Stimulated activated CD8-positive, alpha-beta memory T cell treated with anti-CD3 and anti-CD28 coated beads, Interleukin-2, amount 100 ng/mL, for 1 hour (primary cell): ENCODE results near the gene BRAT1.
"Not testable (repeated sequence)": the region's sequence is repeated elsewhere in the genome, so short reads cannot be mapped to it uniquely, and the experiment has no call there.

Experiments used
- DNase-seq, 2 donors: peaks; one replicate each; pipeline ENCODE4 v3.0.0-alpha.2; 2020; ENCODE audit warnings: low read depth in 2 of 2

The BRAT1 gene

GRCh38 chr7:2537981-2538851 is 17.1 kb downstream of the BRAT1 start:
- DNase-seq, result no peak

DNA sequence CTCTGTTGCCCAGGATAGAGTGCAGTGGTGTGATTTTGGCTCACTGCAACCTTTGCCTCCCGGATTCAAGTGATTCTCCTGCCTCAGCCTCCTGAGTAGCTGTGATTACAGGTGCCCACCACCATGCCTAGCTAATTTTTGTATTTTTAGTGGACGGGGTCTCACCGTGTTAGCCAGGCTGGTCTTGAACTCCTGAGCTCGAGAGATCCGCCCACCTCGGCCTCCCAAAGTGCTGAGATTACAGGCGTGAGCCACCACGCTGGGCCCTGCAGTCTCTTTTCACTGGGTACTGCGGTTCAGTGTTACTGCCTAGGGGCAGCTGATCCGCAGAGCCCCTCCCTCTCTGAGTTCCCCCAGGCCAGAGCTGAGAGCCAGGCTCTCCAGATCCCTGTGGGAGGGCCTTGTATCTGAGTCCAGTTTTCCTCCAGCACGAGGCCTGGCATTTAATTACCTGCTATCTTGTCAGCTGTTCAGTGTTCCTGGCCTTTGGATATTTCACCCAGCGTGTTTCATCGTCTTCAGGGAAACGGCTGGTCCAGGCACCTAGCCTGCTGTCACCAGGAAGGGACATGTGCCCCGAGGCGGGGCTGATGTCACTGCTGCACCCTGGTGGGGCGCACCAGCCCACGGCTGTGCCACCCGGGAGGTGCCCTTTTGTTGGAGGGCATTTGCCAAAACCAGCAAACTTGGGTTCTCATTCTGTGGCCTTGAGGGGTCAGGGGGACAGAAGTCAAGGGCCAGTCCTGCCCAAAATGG is 19.3 kb downstream of the BRAT1 start:
- not testable (repeated sequence) for DNase-seq

DNA sequence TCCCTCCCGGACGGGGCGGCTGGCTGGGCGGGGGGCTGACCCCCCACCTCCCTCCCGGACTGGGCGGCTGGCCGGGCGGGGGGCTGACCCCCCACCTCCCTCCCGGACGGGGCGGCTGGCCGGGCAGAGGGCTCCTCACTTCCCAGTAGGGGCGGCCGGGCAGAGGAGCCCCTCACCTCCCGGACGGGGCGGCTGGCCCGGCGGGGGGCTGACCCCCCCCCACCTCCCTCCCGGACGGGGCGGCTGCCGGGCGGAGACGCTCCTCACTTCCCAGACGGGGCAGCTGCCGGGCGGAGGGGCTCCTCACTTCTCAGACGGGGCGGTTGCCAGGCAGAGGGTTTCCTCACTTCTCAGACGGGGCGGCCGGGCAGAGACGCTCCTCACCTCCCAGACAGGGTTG is 21.1 kb downstream of the BRAT1 start:
- DNase-seq, result not testable (repeated sequence)

GRCh38 chr7:2533566-2533965 is 21.8 kb downstream of the BRAT1 start:
- DNase-seq, result not testable (repeated sequence)

- not testable (repeated sequence) for DNase-seq
Measured at GRCh38 chr7:2532816-2533215, 22.5 kb downstream of the BRAT1 start.

DNA sequence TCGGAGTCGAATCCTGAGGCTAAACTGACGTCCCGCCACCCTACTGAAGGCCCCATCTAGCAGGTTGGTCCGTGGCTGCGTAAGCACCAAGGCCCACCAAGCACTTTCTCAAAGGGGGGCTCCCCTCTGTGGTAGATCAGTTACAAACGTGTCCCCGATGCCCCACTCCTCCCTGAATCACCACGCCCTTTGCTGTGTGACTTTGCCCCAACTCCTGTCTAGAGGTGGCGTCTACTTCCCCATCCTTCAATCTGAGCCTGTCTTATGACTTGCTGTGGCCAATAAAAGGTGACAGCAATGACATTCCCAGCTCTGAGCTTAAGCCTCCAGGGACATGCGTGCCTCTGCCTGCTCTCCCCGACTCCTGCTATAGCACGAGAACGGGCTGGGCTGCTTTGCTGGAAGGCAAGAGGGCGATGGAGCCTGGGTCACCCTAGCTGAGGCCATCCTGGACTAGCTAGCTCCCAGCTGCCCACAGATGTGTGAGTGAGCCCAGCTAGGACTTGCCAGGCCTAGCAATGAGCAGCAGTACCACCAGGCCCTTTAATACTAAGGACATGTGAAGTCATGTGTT is 23.0 kb downstream of the BRAT1 start:
- DNase-seq, result not testable (repeated sequence)

GRCh38 chr7:2531796-2532110 is 23.6 kb downstream of the BRAT1 start:
- DNase-seq, result not testable (repeated sequence)

GRCh38 chr7:2530994-2531795 is 24.1 kb downstream of the BRAT1 start:
- not testable (repeated sequence) for DNase-seq

DNA sequence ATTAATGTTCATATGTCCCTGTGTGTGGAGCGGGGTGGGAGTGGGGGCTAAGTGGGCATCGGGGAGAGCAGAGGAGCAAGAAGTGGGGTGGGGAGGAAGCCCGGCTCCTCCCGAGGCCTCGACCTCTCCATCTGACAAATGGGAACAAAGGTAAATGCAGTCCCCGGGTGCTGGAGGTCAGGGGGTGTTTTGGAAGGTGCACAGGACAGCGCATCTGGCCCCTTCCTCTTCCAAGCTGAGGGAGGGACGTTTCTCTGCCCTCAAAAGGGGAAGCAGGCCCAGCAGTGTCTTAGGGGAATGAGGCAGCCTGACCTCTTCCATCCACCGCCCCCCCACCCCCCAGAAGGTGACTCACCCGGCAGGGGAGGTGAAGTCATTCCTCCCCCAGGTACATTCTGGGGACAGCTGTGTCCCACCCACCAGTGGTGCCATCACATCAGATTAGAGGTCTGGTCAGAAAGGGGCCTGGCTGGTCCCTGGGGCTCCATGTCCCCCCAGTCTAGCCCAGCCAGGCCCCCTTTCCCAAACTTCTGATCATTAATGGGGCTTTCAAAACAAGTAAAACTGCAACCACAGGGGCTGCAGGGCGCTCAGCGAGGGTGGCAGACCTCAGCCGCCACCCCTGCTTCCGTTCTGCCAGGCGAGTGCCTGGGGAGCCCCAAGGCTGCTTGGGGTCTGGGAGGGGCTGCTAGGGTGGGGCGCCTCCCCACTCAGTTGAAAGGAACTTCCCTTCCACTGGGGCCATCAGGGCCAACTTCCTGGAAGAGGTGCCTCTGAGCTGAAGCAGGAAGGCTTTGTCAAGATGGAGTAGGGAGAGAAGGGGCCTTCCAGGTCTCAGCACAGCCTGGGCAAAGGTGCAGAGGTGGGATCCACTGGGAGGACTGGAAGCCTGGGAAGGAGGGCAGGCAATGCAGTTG is 25.0 kb downstream of the BRAT1 start:
- DNase-seq, result peak in 1 of 2 donors; percentile 69

DNA sequence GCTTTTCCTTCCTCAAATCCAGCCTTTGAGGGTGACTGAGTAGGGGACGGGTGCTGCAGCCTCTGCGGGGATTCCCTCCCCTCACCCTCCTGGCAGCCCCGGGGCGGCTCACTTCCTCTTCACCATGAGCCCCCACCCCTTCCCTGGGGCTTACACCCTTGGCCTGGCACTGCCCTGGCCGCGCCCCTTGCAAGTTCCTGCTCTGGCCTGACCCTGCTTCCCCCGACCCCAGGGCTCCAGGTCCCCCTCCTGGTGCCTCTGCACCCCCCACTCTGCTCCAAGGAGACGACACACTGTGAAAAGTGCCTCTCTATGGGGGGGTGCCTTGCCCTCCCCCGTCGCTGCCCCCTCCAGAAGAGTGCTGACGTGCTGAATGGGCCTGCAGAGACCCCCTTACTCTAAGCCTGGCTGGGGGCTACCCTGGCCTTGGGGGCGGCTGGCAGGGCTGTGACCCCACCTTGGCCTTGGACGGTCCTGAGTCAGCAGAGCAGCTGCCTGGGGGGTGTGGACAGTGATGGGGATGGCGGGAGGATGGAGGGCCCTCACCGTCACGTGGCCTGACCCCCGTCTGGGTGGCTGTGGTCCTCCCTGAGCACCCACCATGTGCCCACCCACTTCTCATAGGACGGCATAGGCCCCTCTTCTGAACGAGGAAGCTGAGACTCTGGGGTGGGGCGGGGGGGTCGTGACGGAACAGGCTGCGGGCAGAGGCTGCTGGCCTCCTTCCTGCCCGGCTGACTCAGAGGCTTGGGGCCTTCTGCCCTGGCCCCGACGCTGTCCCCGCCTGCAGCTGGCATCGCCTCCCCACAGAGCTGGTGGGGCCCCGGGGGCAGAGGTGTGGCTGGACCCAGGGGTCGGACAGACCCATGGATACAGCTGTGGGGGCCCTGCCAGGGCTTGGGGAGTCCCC is 25.9 kb downstream of the BRAT1 start:
- DNase-seq, result no peak

- no peak for DNase-seq
Measured at GRCh38 chr7:2528481-2529095, 26.7 kb downstream of the BRAT1 start.

GRCh38 chr7:2527505-2528467 is 27.5 kb downstream of the BRAT1 start:
- DNase-seq, result no peak

DNA sequence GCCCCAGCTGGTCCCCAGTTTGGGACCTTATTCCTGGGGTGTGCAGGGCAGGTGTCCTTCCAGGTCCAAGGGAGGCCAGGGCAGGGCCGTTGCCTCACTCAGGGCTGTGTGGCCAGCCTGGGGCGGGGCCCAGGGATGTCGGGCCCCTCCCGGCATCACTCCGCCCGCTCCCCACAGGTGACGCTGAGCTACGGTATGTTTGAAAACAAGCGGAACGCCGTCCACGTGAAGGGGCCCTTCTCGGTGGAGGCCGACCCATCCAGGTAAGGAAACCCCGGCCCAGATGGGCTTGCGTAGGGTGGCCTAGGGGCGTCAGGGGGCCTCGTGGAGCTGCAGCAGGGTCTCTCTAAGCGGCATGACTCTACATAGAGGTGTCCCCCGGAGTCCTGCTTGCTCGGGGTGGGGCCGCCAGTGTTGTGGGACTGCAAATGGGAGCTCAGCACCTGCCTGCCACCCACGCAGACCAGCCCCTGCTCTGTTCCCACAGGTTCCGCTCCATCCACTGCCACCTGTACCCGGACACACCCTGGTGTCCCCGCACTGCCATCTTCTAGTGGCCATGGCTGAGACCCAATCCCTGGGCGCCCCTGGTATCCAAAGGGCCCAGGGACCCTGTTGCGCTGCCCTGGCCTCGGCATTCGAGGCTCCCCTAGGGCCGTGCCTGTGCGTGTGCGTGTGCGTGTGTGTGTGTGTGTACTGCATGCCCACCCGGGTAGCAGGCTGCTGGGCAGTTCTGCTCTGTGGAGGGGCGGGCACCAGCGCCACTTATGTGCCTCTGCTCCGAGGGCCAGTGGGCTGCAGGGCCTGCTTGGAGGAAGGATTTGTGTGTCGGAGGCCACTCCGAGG is 28.4 kb downstream of the BRAT1 start:
- no peak for DNase-seq

- DNase-seq, result no peak
Measured at GRCh38 chr7:2525658-2526630, 29.4 kb downstream of the BRAT1 start.

DNA sequence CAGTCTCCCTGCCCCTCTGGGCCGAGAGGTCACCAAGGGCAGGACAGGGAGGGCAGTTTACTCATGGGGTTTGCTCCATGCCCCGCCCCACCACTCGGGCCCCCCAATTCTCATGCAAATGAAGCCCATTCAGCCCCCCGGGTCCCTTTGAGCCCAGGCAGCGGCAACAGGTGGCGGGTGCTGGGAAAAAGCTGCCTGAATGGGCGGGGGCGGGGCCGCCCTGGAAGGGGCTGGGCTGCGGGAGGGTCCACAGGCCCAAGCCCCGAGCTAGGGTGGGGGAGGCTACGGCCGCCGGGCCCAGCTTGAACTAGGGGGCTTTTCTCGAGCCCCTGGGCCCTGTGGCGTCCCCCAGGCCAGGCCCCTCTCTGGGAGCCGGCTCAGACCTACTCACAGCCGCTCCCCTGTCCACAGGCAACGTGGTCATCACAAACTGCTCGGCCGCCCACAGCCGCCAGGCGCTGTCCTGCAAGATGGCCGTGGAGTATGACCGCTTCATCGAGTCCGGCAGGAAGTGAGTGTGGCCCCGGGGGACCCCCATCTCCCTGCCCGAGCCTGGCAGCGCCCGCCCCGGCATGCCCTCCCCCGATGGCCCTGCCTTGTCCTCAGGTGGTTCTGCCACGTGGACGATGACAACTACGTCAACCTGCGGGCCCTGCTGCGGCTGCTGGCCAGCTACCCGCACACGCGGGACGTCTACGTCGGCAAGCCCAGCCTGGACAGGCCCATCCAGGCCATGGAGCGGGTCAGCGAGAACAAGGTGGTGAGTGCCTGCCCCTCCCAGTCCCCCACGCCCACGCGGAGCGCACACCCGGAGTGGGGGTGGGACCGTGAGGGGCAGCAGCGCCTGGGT is 30.3 kb downstream of the BRAT1 start:
- DNase-seq, result no peak
